ENCODE data around the gene TMEM9. TPM values are rescaled to one million over a fixed set of nuclear protein-coding genes. Genes with fewer than 3 reads are reported as not detected.

TMEM9 gene
- total and polyA plus RNA-seq, 2 experiments from 2014 or later: 99.4 to 104 TPM

GRCh38 chr1:201146626-201147390 is 7.5 kb downstream of the TMEM9 start:
- no peak overlapping the region for H3K4me3 ChIP-seq
- no peak overlapping the region for H3K4me2 ChIP-seq
- no peaks in the 10 kb centered on the region for H3K9me2 ChIP-seq (replicated peaks; ENCODE audit: insufficient read depth)
- H3K4me1 ChIP-seq (ENCODE audit: insufficient read depth): no peaks in the 10 kb centered on the region
- H3K36me3 ChIP-seq (replicated peaks; ENCODE audit: insufficient read depth, low read depth): no peaks in the 10 kb centered on the region
- no peak overlapping the region for H2AFZ ChIP-seq
- no peak for DNase-seq (ENCODE audit: low spot score)
- H4K20me1 ChIP-seq (ENCODE audit: insufficient read depth, poor library complexity, severe bottlenecking): peaks cover 4% of the 10 kb centered on the region
- WGBS (ENCODE audit: low lambda C conversion rate, missing lambda C conversion rate): 97% methylated on average over 17 of the region's 17 CpGs
- no peak overlapping the region for H3K27ac ChIP-seq
- TF ChIP-seq EZH2 (IDR thresholded peaks at IDR 0.05; ENCODE audit: borderline replicate concordance) (no peak), CTCF (IDR thresholded peaks at IDR 0.05; ENCODE audit: poor library complexity) (no peak), EZH2phosphoT487 (IDR thresholded peaks at IDR 0.05; ENCODE audit: low read depth, severe bottlenecking, unreplicated experiment) (no peak)
- H3K27me3 ChIP-seq: no peaks in the 10 kb centered on the region
- H3K9me3 ChIP-seq (ENCODE audit: low read depth): no peaks in the 10 kb centered on the region
- H3K79me2 ChIP-seq: peaks cover 12% of the 10 kb centered on the region

- Histone ChIP-seq H3K9me2 (replicated peaks; ENCODE audit: insufficient read depth) (no peaks in the 10 kb centered on the region), H3K27ac (no peak overlapping the region), H3K27me3 (no peaks in the 10 kb centered on the region), H3K79me2 (peaks cover 7% of the 10 kb centered on the region), H3K9me3 (ENCODE audit: low read depth) (no peaks in the 10 kb centered on the region), H4K20me1 (ENCODE audit: insufficient read depth, poor library complexity, severe bottlenecking) (peaks cover 4% of the 10 kb centered on the region), H3K36me3 (replicated peaks; ENCODE audit: insufficient read depth, low read depth) (no peaks in the 10 kb centered on the region), H3K4me1 (ENCODE audit: insufficient read depth) (no peaks in the 10 kb centered on the region), H3K4me3 (no peak overlapping the region), H2AFZ (no peak overlapping the region), H3K4me2 (no peak overlapping the region)
- 100% methylated on average over 7 of the region's 7 CpGs for WGBS (ENCODE audit: low lambda C conversion rate, missing lambda C conversion rate)
- no peak for DNase-seq (ENCODE audit: low spot score)
- TF ChIP-seq EZH2phosphoT487 (IDR thresholded peaks at IDR 0.05; ENCODE audit: low read depth, severe bottlenecking, unreplicated experiment): no peak
- no peak for TF ChIP-seq EZH2 (IDR thresholded peaks at IDR 0.05; ENCODE audit: borderline replicate concordance)
- TF ChIP-seq CTCF (IDR thresholded peaks at IDR 0.05; ENCODE audit: poor library complexity): no peak
Measured at GRCh38 chr1:201145816-201146215, 8.5 kb downstream of the TMEM9 start.

DNA sequence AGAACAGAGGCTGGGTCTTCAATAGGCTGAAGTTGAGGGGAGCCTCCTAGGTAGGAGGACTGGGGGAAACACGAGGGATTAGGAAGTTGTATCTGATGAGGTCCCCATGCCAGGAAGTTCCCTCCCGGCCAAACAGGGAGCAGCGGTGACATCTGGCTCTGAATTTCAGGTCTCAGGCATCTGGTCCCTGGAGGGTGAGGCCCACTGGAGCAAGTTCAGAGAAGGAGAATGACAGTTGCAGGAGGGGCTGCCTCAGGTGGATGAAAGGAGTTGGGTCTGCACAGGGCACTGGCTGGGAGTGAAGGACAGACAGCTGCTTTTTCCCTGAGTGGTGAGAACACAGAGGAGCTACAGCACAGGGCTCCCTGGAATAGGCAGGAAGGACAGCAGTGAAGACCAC is 9.1 kb downstream of the TMEM9 start:
- peaks cover 7% of the 10 kb centered on the region for H3K79me2 ChIP-seq
- peaks cover 4% of the 10 kb centered on the region for H4K20me1 ChIP-seq (ENCODE audit: insufficient read depth, poor library complexity, severe bottlenecking)
- no peaks in the 10 kb centered on the region for H3K27me3 ChIP-seq
- H3K4me3 ChIP-seq: no peak overlapping the region
- TF ChIP-seq EZH2 (IDR thresholded peaks at IDR 0.05; ENCODE audit: borderline replicate concordance): no peak
- no peak for TF ChIP-seq EZH2phosphoT487 (IDR thresholded peaks at IDR 0.05; ENCODE audit: low read depth, severe bottlenecking, unreplicated experiment)
- no peak for TF ChIP-seq CTCF (IDR thresholded peaks at IDR 0.05; ENCODE audit: poor library complexity)
- H2AFZ ChIP-seq: no peak overlapping the region
- no peak for DNase-seq (ENCODE audit: low spot score)
- H3K27ac ChIP-seq: no peak overlapping the region
- H3K4me1 ChIP-seq (ENCODE audit: insufficient read depth): peaks cover 3% of the 10 kb centered on the region
- 93% methylated on average over 3 of the region's 3 CpGs for WGBS (ENCODE audit: low lambda C conversion rate, missing lambda C conversion rate)
- H3K9me2 ChIP-seq (replicated peaks; ENCODE audit: insufficient read depth): no peaks in the 10 kb centered on the region
- H3K36me3 ChIP-seq (replicated peaks; ENCODE audit: insufficient read depth, low read depth): no peaks in the 10 kb centered on the region
- H3K4me2 ChIP-seq: no peak overlapping the region
- no peaks in the 10 kb centered on the region for H3K9me3 ChIP-seq (ENCODE audit: low read depth)
